ENCODE measurements around the gene BICDL2.

The BICDL2 gene

DNA sequence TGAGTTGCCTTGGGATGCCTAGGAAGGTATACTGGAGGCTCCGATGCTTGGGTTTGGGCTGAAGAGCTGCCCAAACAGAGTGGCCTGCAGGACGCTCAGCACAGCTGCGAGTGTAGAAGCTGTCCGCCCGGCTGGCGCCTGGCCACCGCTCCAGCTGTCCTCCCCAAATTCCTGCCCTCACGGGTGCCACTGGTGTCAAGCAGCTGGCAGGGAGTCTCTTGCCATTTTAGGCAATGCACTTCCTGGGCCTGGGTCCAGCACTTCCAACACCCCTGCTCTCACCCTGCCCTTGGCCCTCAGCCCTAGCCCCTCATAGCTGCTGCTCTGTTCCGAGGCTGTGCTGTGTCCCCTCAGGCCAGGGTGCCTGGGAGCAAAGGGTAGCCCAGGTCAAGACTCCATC is 51.3 kb downstream of the BICDL2 start:
- DNase-seq (ENCODE audit: low read depth): no peak

DNA sequence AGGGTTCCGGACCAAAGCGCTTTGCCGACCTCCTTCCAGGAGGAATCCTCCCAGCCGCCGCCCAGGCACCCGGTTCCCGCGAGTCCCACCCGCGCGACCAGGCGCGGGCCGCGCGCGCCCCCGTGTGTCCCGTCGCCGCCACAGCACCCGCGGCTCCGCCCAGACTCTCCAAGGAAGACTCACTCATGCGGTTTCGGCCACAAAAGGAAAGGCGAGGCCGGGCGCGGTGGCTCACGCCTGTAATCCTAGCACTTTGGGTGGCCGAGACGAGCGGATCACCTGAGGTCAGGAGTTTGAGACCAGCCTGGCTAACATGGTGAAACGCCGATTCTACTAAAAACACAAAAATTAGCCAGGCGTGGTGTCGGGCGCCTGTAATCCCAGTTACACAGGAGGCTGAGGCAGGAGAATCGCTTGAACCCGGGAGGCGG is 53.0 kb downstream of the BICDL2 start:
- peak; percentile 65 for DNase-seq (ENCODE audit: low read depth)

DNA sequence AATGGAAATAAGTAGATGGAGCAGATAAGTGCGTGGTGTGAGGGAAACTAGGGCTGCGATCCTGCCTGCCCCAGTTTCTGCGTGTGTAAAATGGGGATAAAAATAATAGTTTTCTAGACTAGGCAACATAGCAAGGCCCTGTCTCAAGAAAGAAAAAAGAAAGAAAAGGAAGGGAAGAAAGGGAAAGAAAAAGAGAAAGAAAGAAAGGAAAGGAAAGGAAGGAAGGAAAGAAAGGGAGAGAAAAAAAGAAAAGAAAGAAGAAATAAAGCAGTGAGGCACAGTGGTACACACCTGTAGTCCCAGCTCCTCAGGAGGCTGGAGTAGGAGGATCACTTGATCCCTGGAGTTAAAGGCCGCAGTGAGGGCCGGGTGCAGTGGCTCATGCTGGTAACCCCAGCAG is 54.3 kb downstream of the BICDL2 start:
- no peak for DNase-seq (ENCODE audit: low read depth)

DNA sequence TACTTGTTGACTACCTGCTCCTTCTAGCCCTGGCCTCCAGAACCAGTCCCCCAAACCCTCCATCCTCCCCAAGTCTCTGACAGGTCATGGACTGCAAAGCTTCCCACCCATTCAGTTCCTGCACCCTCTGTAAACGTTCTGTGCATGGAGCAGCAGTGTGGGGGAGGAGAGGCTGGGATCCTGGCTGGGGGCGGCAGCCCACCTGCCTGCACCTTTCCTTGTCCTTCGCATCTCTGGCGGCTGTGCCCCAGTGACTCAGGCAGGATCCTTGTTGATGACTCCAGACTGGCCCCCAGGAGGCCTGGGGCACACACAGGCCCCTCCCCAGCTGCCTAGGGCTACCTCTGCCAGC is 54.9 kb downstream of the BICDL2 start:
- no peak for DNase-seq (ENCODE audit: low read depth)

DNA sequence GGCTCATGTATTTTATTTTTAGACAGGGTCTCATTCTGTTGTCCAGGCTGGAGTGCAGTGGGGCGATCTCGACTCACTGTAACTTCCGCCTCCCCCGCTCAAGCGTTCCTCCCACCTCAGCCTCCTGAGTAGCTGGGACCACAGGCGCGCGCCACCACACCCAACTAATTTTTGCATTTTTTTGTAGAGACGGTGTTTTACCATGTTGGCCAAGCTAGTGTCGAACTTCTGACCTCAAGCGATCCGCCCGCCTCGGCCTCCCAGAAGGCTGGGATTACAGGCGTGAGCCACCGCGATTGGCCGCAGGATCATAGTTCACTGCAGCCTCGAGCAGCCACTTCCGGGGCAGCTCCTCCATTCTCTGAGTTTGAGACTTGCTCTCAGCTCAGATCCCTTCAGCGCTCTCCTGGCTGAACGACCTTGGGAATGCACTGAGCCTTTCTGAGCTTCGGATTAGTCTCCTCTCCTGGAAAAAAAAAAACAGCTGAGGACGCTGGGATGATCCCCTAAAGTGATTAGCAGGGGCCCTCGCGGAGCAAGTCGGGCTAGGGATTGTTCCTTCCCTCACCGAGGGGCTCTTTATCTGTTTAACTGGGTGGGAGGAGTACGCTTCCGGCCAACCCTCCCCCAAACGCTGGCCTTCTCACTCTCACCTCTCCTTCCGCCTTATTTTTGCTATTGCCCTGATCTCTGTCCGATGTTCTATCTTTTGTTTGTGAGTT is 55.4 kb downstream of the BICDL2 start:
- no peak for DNase-seq (ENCODE audit: low read depth)

DNA sequence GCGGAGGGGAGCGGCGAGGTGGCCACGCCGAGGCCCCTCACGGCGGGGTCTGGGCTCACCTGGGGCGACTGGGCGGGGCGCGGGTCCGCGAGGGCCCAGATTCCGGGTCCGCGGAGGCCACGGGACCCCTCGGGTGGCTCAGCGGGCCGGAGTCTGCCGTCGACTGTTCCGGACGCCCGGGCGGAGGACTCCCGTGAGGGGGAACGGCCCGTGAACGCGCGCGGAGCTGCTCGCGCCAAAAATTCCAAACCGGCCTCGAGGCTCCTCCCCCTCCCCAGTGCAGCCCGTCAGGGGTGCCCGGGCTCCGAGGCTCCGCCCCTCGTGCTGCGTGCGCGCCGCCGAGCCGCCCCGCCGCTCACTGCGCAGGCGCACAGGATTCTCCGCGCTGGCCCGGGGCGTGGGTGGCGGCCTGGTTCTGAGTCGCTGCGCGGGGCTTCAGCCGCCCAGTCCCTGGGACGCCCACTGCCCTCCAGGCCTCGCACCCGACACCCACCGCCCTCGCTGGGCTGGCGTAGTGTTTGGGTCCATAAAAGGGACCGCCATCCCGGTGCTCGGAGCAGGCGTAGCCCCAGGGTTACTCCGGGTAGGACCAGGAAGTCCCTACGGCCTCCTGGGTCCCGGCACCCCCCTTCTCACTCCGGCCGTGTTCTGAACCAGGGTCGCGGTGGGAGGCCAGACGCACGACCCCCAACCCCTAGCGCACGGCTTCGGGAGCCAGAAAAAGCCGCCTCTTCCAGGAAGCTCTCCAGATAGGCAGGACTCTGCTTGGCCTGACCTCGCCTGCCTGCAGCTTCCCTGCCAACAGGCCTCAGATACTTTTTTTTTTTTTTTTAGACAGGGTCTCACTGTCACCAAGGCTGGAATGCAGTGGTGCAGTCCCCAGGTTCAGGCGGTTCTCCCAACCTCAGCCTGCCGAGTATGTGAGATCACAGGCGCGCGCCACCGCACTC is 56.2 kb downstream of the BICDL2 start, which contains the start of gene PKMYT1:
Gene PKMYT1, minus strand, starts transcription at position 220 of the 950 bp plus-strand sequence. CDS start 789 bp downstream, outside the sequence.
- DNase-seq (ENCODE audit: low read depth): peak; percentile 72

DNA sequence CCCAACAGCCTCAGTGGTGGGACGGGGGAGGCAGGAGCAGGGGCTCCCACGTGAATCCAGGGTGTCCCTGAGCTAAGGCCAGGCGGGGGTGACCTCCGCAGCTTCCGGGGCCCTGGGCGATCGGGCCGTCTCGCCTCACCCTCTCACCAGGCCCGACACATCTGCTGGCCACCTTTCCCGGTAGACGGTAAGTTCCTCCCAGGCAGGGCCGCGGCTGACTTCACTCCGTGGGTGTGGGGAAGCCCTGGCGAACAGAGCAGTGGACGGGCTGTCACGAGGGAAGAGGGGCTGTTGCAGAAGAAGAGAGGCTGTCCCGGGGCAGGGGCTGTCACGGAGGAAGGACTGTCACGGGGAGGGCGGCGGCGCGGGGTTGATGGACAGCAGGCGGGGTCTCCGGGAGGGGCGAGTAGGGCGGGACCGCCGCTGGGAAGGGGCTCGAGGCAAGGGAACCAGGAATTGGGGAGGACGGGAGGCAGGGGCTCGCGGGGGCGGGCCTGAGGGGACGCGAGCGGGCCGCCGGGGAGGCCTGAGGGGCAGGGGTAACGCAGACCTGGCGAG is 57.0 kb downstream of the BICDL2 start:
- no peak for DNase-seq (ENCODE audit: low read depth)
